SKM-1 (cell line): Measurements from ENCODE around the gene ZNF285.
"Not testable (repeated sequence)": the region's sequence is repeated elsewhere in the genome, so short reads cannot be mapped to it uniquely, and the experiment has no call there.

ENCODE experiments used
- DNase-seq: peaks from one replicate; lab custom pipeline; 2025; ENCODE audit not compliant: unreplicated experiment; lab: John Stamatoyannopoulos, UW

Gene ZNF285

DNA sequence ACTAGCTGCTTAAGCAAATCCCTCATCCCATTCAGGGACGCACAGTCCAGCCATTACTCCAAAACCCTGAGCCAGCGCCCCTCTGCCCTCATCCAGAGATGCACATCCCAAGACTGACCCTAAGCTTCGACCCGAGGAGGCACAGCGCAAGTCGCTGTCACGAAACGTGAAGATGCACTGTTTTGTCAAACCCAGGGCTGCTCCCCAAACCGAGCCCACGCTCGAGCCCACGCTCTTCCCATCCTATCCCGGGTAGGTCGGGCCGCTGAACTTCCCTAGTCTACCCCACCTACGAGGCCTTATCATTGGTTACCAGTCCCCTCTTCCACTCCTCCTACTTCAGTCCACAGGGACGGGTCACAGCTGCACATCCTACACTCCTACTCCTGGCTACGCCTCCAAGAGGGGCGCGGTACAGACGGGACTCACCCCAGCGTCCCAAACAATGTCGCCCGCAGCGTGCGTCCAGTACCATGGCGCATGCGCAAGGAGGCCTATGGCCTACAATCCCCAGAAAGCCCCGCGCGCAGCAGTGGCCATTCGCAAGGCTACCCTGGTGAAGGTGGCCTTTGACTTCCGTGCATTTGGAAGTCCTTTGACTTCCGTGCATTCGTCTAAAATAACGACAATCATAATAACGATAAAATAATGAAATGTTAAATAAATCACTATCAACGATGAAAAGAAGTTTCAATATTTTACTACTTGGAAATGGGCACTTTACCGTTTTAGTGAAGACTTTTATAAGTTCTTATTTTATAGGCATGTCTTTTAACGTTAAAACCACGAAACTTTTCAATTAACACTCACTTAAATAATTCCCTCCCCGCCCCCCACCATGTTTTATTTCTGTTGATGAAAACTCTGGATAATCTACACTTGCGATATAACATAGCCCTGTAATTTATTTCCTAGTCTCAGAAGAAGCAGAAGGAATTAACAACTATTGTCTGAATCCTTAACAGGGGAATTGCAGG lies at the start of gene ZNF285:
Gene ZNF285, minus strand, starts transcription at position 470 of the 977 bp plus-strand sequence. CDS start 4,395 bp downstream, outside the sequence.
- no peak for DNase-seq

GRCh38 chr19:44447916-44448674 lies 46.7 kb upstream of the ZNF285 start, which contains the start of gene ZNF229:
TSS of gene ZNF229 (minus strand) at chr19:44448472. CDS start at chr19:44442847, 5,625 bp downstream.
- DNase-seq: no peak

- DNase-seq: no peak
Measured at GRCh38 chr19:44438441-44438840, 37.0 kb upstream of the ZNF285 start.

- DNase-seq: no peak
Measured at GRCh38 chr19:44435441-44435840, 34.0 kb upstream of the ZNF285 start.

DNA sequence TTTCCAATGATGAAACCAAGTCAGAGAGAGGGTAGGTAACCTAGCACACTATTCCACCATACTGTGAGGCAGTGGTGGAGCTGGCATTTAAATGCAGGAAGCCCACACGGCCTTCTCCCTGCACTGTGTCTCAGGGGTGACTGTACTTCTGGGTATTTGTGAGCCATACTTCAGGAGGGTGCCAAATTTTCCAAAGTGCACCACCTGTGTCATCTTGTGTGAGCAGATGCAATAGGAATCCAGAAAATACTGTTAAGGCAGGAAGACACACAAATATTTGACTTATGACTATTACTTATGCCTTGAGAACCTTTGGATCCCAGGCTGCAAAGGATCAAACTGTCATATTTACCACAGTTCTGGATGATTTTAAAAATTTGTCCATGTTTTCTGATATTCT lies 29.5 kb upstream of the ZNF285 start:
- DNase-seq: no peak

- not testable (repeated sequence) for DNase-seq
Measured at GRCh38 chr19:44415553-44415952, 14.1 kb upstream of the ZNF285 start.

DNA sequence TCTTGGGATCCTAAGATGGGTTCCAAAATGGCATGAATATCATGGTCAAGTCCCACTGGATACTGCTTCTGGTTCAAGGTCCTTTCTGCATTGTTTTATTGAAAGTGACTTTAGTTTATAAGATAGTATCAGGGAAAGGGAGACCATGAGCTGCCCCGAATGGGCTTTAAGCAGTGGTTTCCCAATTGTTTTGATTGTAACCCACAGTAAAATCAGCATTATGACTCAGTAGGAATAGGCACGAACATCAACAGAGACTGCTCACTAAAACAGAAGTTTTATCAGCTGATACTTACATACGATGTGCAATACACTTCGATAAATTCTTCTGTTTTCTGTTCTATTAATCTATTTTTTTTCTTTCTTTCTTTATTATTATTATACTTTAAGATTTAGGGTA lies 12.1 kb downstream of the ZNF285 start:
- DNase-seq: not testable (repeated sequence)

DNA sequence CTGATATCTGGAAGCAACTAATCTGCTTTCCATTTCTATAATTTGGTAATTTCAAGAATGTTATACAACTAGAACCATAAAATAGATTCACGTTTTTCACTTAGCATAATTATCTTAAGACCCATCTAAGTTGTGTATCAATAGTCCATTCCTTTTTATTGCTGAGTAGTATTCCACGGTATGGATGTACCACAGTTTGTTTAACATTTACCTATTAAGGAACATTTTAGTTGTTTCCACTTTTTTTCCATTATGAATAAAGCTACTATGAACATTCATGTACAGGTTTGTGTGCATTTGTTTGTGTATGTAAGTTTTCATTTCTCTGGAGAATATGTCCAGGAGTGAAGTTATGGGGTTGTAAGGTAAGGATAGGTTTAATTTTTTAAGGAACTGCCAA lies 26.6 kb downstream of the ZNF285 start:
- no peak for DNase-seq

GRCh38 chr19:44371815-44372480 lies 29.5 kb downstream of the ZNF285 start:
- DNase-seq: no peak

DNA sequence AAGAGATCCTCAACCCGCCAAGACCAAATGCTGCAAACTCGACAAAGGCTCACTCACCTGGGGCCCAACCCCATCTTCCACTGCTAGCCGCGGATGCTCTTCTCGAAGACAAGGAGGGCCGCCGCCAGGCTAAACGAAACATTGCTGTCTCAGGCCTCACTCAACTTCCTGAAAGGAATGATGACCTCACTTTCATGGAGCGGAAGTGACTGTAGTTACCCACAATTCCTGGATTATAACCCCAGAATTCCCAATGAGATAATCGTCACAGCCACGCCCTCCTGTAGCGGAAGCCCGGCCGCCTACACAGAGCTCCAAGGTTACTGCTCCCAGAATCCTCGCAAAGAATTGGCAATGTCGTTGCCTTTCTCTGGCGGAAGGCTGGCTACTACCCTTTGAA lies 34.4 kb downstream of the ZNF285 start:
- no peak for DNase-seq

GRCh38 chr19:44356383-44357111 lies 44.9 kb downstream of the ZNF285 start, which contains the start of gene ZNF112:
TSS of gene ZNF112 (minus strand) at chr19:44356680. CDS start at chr19:44340539, 16,141 bp downstream.
- no peak for DNase-seq

- DNase-seq: no peak
Measured at GRCh38 chr19:44346556-44346955, 54.9 kb downstream of the ZNF285 start.

GRCh38 chr19:44345959-44346358 lies 55.4 kb downstream of the ZNF285 start:
- DNase-seq: no peak

GRCh38 chr19:44344255-44344654 lies 57.2 kb downstream of the ZNF285 start:
- no peak for DNase-seq

GRCh38 chr19:44341794-44342193 lies 59.6 kb downstream of the ZNF285 start:
- no peak for DNase-seq

GRCh38 chr19:44334639-44335038 lies 66.8 kb downstream of the ZNF285 start:
- DNase-seq: not testable (repeated sequence)
